ENCODE measurements around the gene MMP14.

Gene MMP14

GRCh38 chr14:22886500-22887259 lies 50.3 kb downstream of the MMP14 start:
- H3K36me3 ChIP-seq, result no peaks in the 10 kb centered on the region
- no peaks in the 10 kb centered on the region for H3K9me3 ChIP-seq (ENCODE audit: severe bottlenecking)
- no peaks in the 10 kb centered on the region for H3K27me3 ChIP-seq (ENCODE audit: insufficient read depth, low read depth, severe bottlenecking)
- H3K27ac ChIP-seq, result no peak overlapping the region
- TF ChIP-seq, protein P1, sequence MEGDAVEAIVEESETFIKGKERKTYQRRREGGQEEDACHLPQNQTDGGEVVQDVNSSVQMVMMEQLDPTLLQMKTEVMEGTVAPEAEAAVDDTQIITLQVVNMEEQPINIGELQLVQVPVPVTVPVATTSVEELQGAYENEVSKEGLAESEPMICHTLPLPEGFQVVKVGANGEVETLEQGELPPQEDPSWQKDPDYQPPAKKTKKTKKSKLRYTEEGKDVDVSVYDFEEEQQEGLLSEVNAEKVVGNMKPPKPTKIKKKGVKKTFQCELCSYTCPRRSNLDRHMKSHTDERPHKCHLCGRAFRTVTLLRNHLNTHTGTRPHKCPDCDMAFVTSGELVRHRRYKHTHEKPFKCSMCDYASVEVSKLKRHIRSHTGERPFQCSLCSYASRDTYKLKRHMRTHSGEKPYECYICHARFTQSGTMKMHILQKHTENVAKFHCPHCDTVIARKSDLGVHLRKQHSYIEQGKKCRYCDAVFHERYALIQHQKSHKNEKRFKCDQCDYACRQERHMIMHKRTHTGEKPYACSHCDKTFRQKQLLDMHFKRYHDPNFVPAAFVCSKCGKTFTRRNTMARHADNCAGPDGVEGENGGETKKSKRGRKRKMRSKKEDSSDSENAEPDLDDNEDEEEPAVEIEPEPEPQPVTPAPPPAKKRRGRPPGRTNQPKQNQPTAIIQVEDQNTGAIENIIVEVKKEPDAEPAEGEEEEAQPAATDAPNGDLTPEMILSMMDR (IDR thresholded peaks at IDR 0.05; ENCODE audit: low read depth, low read length), result no peak
- no peak overlapping the region for H3K4me3 ChIP-seq (ENCODE audit: low read depth, low read length)
- DNase-seq, result no peak

DNA sequence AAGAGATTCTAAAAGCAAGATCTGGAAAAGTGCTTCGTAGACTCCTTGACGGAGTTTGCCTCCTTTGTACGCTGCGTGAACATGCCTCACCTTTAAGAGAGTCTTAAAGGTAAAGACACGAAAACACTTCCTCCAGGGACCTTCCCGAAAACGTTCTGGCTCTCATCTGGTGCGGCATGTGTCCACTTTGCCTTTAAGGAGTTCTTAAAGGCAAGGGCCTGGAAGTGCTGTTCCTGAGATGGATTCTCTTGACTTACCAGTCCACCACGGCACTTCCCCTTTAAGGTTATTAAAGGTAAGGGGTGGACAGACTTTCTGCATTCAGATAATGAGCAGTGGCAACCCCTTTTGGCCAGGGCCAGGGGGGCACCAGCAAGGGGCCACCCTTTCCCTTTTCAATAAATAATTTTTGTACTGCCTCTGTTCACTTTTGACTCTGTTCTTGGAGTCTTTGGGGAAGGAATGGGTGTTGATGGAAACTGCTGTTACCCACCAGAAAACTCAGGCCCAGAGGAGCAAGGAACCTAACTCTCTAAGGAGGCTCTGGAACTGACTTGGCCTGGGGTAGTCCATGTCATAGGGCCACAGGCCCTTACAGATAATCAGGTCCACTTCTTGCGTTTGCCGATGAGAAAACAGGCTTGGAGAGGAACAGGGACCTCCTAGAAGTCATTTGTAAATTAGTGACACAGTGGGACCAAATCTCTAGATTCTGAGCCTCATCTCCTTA lies 51.0 kb downstream of the MMP14 start:
- no peak overlapping the region for H3K27ac ChIP-seq
- no peak overlapping the region for H3K4me3 ChIP-seq (ENCODE audit: low read depth, low read length)
- no peak for DNase-seq
- H3K36me3 ChIP-seq, result no peaks in the 10 kb centered on the region
- TF ChIP-seq, protein P1 (IDR thresholded peaks at IDR 0.05; ENCODE audit: low read depth, low read length), result no peak
- no peaks in the 10 kb centered on the region for H3K9me3 ChIP-seq (ENCODE audit: severe bottlenecking)
- H3K27me3 ChIP-seq (ENCODE audit: insufficient read depth, low read depth, severe bottlenecking), result no peaks in the 10 kb centered on the region

- Histone ChIP-seq H3K27ac (no peak overlapping the region), H3K4me3 (ENCODE audit: low read depth, low read length) (no peak overlapping the region), H3K36me3 (no peaks in the 10 kb centered on the region), H3K27me3 (ENCODE audit: insufficient read depth, low read depth, severe bottlenecking) (no peaks in the 10 kb centered on the region), H3K9me3 (ENCODE audit: severe bottlenecking) (no peaks in the 10 kb centered on the region)
- DNase-seq, result no peak
- TF ChIP-seq, protein P1 (IDR thresholded peaks at IDR 0.05; ENCODE audit: low read depth, low read length), result no peak
These were observed 51.6 kb downstream of the MMP14 start for GRCh38 chr14:22887990-22888378.

GRCh38 chr14:22888662-22889061 lies 52.3 kb downstream of the MMP14 start:
- Histone ChIP-seq H3K4me3 (ENCODE audit: low read depth, low read length) (no peak overlapping the region), H3K27ac (no peak overlapping the region)
- TF ChIP-seq, protein P1 (IDR thresholded peaks at IDR 0.05; ENCODE audit: low read depth, low read length), result no peak

GRCh38 chr14:22890416-22890815 lies 54.0 kb downstream of the MMP14 start:
- TF ChIP-seq, protein P1 (IDR thresholded peaks at IDR 0.05; ENCODE audit: low read depth, low read length), result no peak
- no peaks in the 10 kb centered on the region for H3K27me3 ChIP-seq (ENCODE audit: insufficient read depth, low read depth, severe bottlenecking)
- no peak for DNase-seq
- no peak overlapping the region for H3K4me3 ChIP-seq (ENCODE audit: low read depth, low read length)
- no peaks in the 10 kb centered on the region for H3K36me3 ChIP-seq
- H3K9me3 ChIP-seq (ENCODE audit: severe bottlenecking), result no peaks in the 10 kb centered on the region
- H3K27ac ChIP-seq, result no peak overlapping the region

More at GRCh38 chr14:22888662-22889061, 52.3 kb downstream of the MMP14 start:
- Histone ChIP-seq H3K36me3 (no peaks in the 10 kb centered on the region), H3K27me3 (ENCODE audit: insufficient read depth, low read depth, severe bottlenecking) (no peaks in the 10 kb centered on the region), H3K9me3 (ENCODE audit: severe bottlenecking) (no peaks in the 10 kb centered on the region)
- DNase-seq, result no peak

Data from WERI-Rb-1 (cell line).